H1 (cell line): ENCODE results near the gene ZBTB43. TPM values are rescaled to one million over a fixed set of nuclear protein-coding genes. Genes with fewer than 3 reads are reported as not detected.
A peak's percentile ranks its signal among the peaks of the same experiment; 100 is the strongest.

ENCODE experiments used
- HDAC2 ChIP-seq, 2 experiments: fragments of 300-600 bp in 1 of 2; sonication (generic) in 1 of 2; IDR thresholded peaks; 2 replicates each; pipeline ENCODE4 v1.6.1; 2011 to 2012; ENCODE audit warnings: low read depth in 2 of 2, low read length in 2 of 2, mild to moderate bottlenecking in 2 of 2, moderate library complexity in 2 of 2, borderline replicate concordance in 1 of 2, inconsistent platforms in 1 of 2
- polyA plus RNA-seq, 7 experiments: library from polyadenylated mRNA; depleted of rRNA in 3 of 7; stranded (reverse) in 5 of 7; unstranded in 2 of 7; fragments of >200 nt in 5 of 7; fragments of 200-250 nt in 2 of 7; gene quantifications; 1 replicate in 5 of 7; 2 replicates in 1 of 7; 4 replicates in 1 of 7; pipeline versions ENCODE4 v1.2.1 to v1.2.3, GENCODE V29; 2011 to 2013; ENCODE audit warnings: missing spikeins in 2 of 7, mixed read lengths in 2 of 7
- total RNA-seq: library from RNA; stranded (reverse); fragmentation: NEBNext Ultra II Directional; extraction: Animal tissue kit (Norgen Biotek cat#: 25700); gene quantifications from 2 replicates; pipeline ENCODE4 v1.2.1, GENCODE V29; 2021

Gene ZBTB43
- total and polyA plus RNA-seq, 2 of the 8 experiments (the other 6 are each of a cell fraction or from before 2014, with no cell fraction given), result 4.1 to 16.7 TPM

- 0 out of 4 replicates have a peak, but pooled peaks of 1 of the 2 experiments have one; percentile 5 for TF ChIP-seq HDAC2 (IDR thresholded peaks at IDR 0.05; ENCODE audit: borderline replicate concordance in 1 of 2, low read depth in 2 of 2, low read length in 2 of 2)
Observed at GRCh38 chr9:126805554-126806262, 868 bp downstream of the ZBTB43 start (continued).
